ENCODE results near the gene AP1AR. TPM values are rescaled to one million over a fixed set of nuclear protein-coding genes. Genes with fewer than 3 reads are reported as not detected.

Gene AP1AR
- total and polyA plus RNA-seq, 3 donors from 2014 or later, result 22.6 to 29.4 (median 24.6) TPM

DNA sequence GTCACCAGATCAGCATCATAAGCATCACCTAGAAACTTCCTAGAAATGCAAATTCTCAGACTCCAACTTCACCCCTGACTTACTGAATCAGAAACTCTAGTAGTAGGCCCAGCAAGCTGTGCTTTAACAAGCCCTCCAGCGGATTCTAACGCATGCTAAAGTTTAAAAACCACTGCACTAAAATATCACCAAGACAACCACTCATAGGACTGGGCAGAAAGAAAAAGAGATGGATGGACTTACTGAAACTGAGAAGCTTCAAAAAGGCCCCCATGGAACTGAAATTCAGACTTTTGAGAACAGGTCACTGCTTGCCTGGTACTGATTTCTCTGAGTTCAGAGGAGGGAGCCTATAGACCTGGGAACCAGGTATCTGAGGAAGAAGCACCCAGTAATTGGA is 46.3 kb upstream of the AP1AR start:
- H3K4me1 ChIP-seq, result no peaks in the 10 kb centered on the region
- H3K36me3 ChIP-seq (ENCODE audit: low read depth, missing control alignments), result no peaks in the 10 kb centered on the region
- DNase-seq, result no peak
- H3K4me3 ChIP-seq, result no peak overlapping the region
- intact Hi-C loops (cut with DNase I; ENCODE audit: low total_unique reads), result no loop called here
- no peak for TF ChIP-seq POLR2A (IDR thresholded peaks at IDR 0.05)
- TF ChIP-seq, protein P1, sequence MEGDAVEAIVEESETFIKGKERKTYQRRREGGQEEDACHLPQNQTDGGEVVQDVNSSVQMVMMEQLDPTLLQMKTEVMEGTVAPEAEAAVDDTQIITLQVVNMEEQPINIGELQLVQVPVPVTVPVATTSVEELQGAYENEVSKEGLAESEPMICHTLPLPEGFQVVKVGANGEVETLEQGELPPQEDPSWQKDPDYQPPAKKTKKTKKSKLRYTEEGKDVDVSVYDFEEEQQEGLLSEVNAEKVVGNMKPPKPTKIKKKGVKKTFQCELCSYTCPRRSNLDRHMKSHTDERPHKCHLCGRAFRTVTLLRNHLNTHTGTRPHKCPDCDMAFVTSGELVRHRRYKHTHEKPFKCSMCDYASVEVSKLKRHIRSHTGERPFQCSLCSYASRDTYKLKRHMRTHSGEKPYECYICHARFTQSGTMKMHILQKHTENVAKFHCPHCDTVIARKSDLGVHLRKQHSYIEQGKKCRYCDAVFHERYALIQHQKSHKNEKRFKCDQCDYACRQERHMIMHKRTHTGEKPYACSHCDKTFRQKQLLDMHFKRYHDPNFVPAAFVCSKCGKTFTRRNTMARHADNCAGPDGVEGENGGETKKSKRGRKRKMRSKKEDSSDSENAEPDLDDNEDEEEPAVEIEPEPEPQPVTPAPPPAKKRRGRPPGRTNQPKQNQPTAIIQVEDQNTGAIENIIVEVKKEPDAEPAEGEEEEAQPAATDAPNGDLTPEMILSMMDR (IDR thresholded peaks at IDR 0.05), result no peak
- H3K9me3 ChIP-seq, result no peaks in the 10 kb centered on the region
- H3K27ac ChIP-seq, result no peak overlapping the region
- H3K27me3 ChIP-seq, result no peaks in the 10 kb centered on the region
- WGBS, 2 donors, result 86 to 97% methylated on average over 2 of the region's 2 CpGs

DNA sequence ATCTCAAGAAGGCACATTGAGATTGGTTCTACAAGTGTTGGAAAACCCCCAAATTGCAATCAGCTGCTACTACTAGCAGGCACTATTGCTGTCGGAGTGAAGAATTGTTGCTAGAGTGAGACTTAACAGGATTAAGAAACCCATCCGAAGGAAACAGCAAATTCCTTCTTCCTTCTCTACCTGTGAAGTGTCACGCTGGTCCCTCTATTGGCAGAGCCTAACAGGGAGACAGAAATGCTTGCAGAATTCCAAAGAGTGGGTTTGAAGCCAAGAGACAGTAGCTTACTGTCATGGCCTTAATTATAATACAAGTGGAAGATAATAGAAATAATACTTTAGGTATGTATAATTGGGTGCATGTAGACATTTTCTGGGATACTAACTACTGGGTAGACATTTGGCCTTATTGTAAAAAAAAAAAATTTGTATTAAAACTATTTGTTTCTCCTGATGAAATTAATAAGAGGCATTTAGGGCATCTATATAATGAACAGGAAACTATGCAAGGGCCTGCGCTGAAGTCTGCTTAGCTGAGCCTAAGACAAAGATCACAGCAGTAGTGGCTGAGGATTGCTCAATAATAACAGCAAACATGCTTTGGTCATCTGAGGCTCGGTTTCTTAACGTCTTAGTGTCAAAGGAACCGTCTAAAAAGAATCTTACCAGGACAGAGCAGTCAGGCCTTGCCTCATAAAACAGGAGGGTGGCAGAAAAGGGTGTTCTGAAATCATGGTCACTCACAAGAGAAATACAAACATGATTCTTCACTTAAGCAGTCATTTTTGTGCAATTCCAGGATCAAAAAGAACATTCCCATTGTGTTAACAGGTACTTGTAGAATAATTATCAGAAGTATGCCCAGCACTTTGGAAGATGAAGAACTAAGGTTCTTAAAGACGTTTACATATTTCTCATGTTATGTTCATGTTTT is 45.6 kb upstream of the AP1AR start:
- no peaks in the 10 kb centered on the region for H3K27me3 ChIP-seq
- no peak for TF ChIP-seq POLR2A (IDR thresholded peaks at IDR 0.05)
- TF ChIP-seq, protein P1 (IDR thresholded peaks at IDR 0.05), result no peak
- intact Hi-C loops (cut with DNase I; ENCODE audit: low total_unique reads), result no loop called here
- no peak overlapping the region for H3K4me3 ChIP-seq
- WGBS, 2 donors, result 83 to 85% methylated on average over 8 of the region's 8 CpGs
- no peaks in the 10 kb centered on the region for H3K36me3 ChIP-seq (ENCODE audit: low read depth, missing control alignments)
- H3K9me3 ChIP-seq, result no peaks in the 10 kb centered on the region
- no peak overlapping the region for H3K27ac ChIP-seq
- no peak for DNase-seq
- no peaks in the 10 kb centered on the region for H3K4me1 ChIP-seq

DNA sequence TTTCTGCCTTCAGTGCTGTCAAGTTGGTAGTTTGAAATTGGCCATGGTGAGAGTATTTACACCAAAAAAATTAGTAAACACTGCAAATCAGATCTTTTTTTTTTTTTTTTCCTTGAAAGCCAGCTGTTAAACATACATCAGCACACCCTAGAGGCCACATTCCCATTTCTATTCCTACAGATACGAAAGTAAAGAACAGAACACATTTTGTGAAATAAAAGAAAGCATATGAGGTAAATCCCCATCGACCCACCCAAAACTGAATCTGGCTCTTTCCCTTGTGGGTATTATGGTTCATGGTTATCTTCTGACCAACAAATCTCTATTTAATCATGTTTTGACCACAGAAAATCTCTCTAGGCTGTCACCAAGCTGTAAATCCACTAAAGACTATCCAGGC is 41.8 kb upstream of the AP1AR start:
- H3K27me3 ChIP-seq, result no peaks in the 10 kb centered on the region
- H3K36me3 ChIP-seq (ENCODE audit: low read depth, missing control alignments), result no peaks in the 10 kb centered on the region
- WGBS, 2 donors, result 58 to 68% methylated on average over 2 of the region's 2 CpGs
- no peaks in the 10 kb centered on the region for H3K4me1 ChIP-seq
- no peak for DNase-seq
- no peak for TF ChIP-seq POLR2A (IDR thresholded peaks at IDR 0.05)
- TF ChIP-seq, protein P1 (IDR thresholded peaks at IDR 0.05), result no peak
- no peak overlapping the region for H3K4me3 ChIP-seq
- intact Hi-C loops (cut with DNase I; ENCODE audit: low total_unique reads), result no loop called here
- no peaks in the 10 kb centered on the region for H3K9me3 ChIP-seq
- no peak overlapping the region for H3K27ac ChIP-seq

DNA sequence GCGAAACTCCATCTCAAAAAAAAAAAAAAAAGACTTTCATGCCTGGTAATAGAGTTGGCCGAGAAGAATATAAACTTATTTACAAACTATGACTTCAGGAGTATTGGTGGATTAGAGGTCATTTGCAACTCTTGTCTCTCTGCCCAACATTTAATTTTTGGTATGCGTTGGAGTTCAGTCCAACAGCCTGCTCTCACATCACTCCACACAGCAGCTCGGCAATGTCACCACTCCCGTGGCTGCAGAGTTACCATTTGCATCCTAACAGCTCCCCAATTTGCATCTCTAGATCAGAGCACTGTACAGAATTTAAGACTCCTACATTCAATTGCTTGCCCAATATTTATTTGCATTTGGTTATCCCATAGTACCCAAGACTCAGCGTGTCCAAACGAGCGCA is 40.9 kb upstream of the AP1AR start:
- H3K36me3 ChIP-seq (ENCODE audit: low read depth, missing control alignments), result no peaks in the 10 kb centered on the region
- H3K27ac ChIP-seq, result no peak overlapping the region
- TF ChIP-seq, protein P1 (IDR thresholded peaks at IDR 0.05), result no peak
- TF ChIP-seq POLR2A (IDR thresholded peaks at IDR 0.05), result no peak
- WGBS, 2 donors, result 83% methylated on average over 8 of the region's 8 CpGs
- DNase-seq, result no peak
- H3K4me3 ChIP-seq, result no peak overlapping the region
- intact Hi-C loops (cut with DNase I; ENCODE audit: low total_unique reads), result no loop called here
- no peaks in the 10 kb centered on the region for H3K4me1 ChIP-seq
- H3K27me3 ChIP-seq, result no peaks in the 10 kb centered on the region
- H3K9me3 ChIP-seq, result no peaks in the 10 kb centered on the region

- no peak for TF ChIP-seq POLR2A (IDR thresholded peaks at IDR 0.05)
- TF ChIP-seq, protein P1 (IDR thresholded peaks at IDR 0.05), result no peak
- Histone ChIP-seq H3K4me3 (no peak overlapping the region), H3K36me3 (ENCODE audit: low read depth, missing control alignments) (no peaks in the 10 kb centered on the region), H3K27ac (no peak overlapping the region), H3K27me3 (no peaks in the 10 kb centered on the region), H3K9me3 (no peaks in the 10 kb centered on the region), H3K4me1 (no peaks in the 10 kb centered on the region)
- intact Hi-C loops (cut with DNase I; ENCODE audit: low total_unique reads), result no loop called here
- 53 to 65% methylated on average over 1 of the region's 1 CpG for WGBS, 2 donors
- DNase-seq, result no peak
Observed at GRCh38 chr4:112196461-112196860, 35.1 kb upstream of the AP1AR start.
